Measurements from ENCODE around the gene SWAP70. TPM values are rescaled to one million over a fixed set of nuclear protein-coding genes. Genes with fewer than 3 reads are reported as not detected.

Gene SWAP70
- total and polyA plus RNA-seq, 2 of the 8 experiments (the other 6 are each of a cell fraction or from before 2014, with no cell fraction given): 14.8 to 37.5 TPM

DNA sequence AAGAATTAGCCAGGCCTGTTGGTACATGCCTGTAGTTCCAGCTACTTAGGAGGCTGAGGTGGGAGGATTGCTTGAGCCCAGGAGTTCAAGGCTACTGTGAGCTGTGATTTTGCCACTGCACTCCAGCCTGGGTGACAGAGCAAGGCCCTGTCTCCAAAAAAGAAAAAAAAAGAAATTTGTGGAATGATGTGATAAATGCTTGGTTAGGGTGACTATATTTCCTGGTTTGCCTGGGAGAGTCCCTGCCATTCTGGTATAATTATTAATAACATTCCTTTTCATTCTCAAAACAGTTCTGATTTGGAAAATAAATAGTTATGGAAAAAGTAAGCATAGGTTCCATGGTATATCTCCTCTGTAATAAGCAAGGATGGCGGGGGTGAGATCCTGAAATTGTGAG, 74.8 kb downstream of the SWAP70 start:
- no peak overlapping the region for H4K8ac ChIP-seq (ENCODE audit: extremely low read depth, insufficient read depth, low read length)
- H3K56ac ChIP-seq (replicated peaks; ENCODE audit: insufficient read length, low read depth, low read length): no peak overlapping the region
- peaks cover 9 to 57% (median 32%) of the 10 kb centered on the region in 4 experiments for H3K36me3 ChIP-seq (ENCODE audit: control insufficient read depth in 2 of 4, insufficient read depth in 4 of 4, low read length in 3 of 4)
- H3K27me3 ChIP-seq (replicated peaks in 1 of 4; ENCODE audit: control insufficient read depth in 3 of 4, extremely low read depth in 1 of 4, insufficient read depth in 3 of 4, low read length in 3 of 4): no peaks in the 10 kb centered on the region
- H3K27ac ChIP-seq (ENCODE audit: low read depth, low read length): no peak overlapping the region
- H3K18ac ChIP-seq (ENCODE audit: extremely low read depth, low read length): no peak overlapping the region
- no peaks in the 10 kb centered on the region for H3K23me2 ChIP-seq (ENCODE audit: low read depth, low read length)
- 0 out of 2 replicates have a peak, but pooled peaks cover 2% of the 10 kb centered on the region for H3K79me1 ChIP-seq (ENCODE audit: low read depth, low read length)
- no peak overlapping the region for H2BK5ac ChIP-seq (ENCODE audit: low read depth, low read length)
- H3K4ac ChIP-seq (replicated peaks; ENCODE audit: insufficient read length, low read depth, low read length): no peak overlapping the region
- no peak overlapping the region for H2BK20ac ChIP-seq (ENCODE audit: low read length)
- no peak overlapping the region for H3K4me2 ChIP-seq (ENCODE audit: insufficient read depth in 1 of 2, low read depth in 2 of 2, low read length in 2 of 2)
- WGBS, 2 experiments (ENCODE audit: extremely low coverage in 1 of 2, insufficient coverage in 1 of 2, insufficient read length in 1 of 2, insufficient replicate concordance in 2 of 2, low coverage in 1 of 2, low lambda C conversion rate in 2 of 2, missing lambda C conversion rate in 1 of 2): 79% methylated on average over 1 of the region's 1 CpG; no CpG with 5 or more reads in 1 of the 2 experiments
- no peak overlapping the region for H3K23ac ChIP-seq (ENCODE audit: insufficient read length)
- no peak for FAIRE-seq
- H3K14ac ChIP-seq (ENCODE audit: insufficient read length): no peak overlapping the region
- POLR2A ChIA-PET (ENCODE audit: partially characterized antibody): interaction anchor here (0.5 to 2.3 kb wide), 2 partner anchors 9 to 64 kb away, joined by 3 to 12 read pairs; no protein-coding TSS in a partner anchor
- H3K9ac ChIP-seq (replicated peaks in 1 of 4; ENCODE audit: extremely low read depth in 1 of 4, low read depth in 3 of 4, low read length in 3 of 4): no peak overlapping the region
- no peak overlapping the region for H2AFZ ChIP-seq (ENCODE audit: low read length)
- H2BK120ac ChIP-seq (replicated peaks; ENCODE audit: low read depth, low read length): no peak overlapping the region
- H3K4me1 ChIP-seq (replicated peaks in 1 of 4; ENCODE audit: control insufficient read depth in 3 of 4, insufficient read depth in 4 of 4, low read length in 3 of 4): no peaks in the 10 kb centered on the region
- H3K79me2 ChIP-seq (ENCODE audit: control insufficient read depth in 1 of 2, insufficient read depth in 2 of 2, low read length in 2 of 2): no peaks in the 10 kb centered on the region
- H2BK15ac ChIP-seq (ENCODE audit: low read length): no peak overlapping the region
- CTCF ChIA-PET (ENCODE audit: partially characterized antibody): interaction anchor here (0.6 to 2.7 kb wide), 3 partner anchors 9 to 678 kb away, joined by 3 to 23 read pairs (median 4); no protein-coding TSS in a partner anchor
- no peak overlapping the region for H4K91ac ChIP-seq (replicated peaks; ENCODE audit: insufficient read length, low read length)
- no peaks in the 10 kb centered on the region for H4K20me1 ChIP-seq (replicated peaks in 1 of 2; ENCODE audit: control insufficient read depth in 1 of 2, insufficient read depth in 2 of 2, low read length in 2 of 2)
- no peak overlapping the region for H2AK5ac ChIP-seq (ENCODE audit: low read depth, low read length)
- no peak for DNase-seq (ENCODE audit: low read depth in 1 of 2, low spot score in 2 of 2)
- no peak overlapping the region for H4K5ac ChIP-seq (ENCODE audit: insufficient read length, low read depth, low read length)
- H3K9me3 ChIP-seq (ENCODE audit: insufficient read depth in 2 of 2, low read depth in 1 of 2, low read length in 1 of 2): no peaks in the 10 kb centered on the region
- H2BK12ac ChIP-seq (ENCODE audit: low read depth, low read length): no peak overlapping the region
- no peak overlapping the region for H3K4me3 ChIP-seq (ENCODE audit: extremely low read depth in 1 of 4, insufficient read depth in 2 of 4, low read depth in 3 of 4, low read length in 4 of 4)
- TF ChIP-seq, protein P1, sequence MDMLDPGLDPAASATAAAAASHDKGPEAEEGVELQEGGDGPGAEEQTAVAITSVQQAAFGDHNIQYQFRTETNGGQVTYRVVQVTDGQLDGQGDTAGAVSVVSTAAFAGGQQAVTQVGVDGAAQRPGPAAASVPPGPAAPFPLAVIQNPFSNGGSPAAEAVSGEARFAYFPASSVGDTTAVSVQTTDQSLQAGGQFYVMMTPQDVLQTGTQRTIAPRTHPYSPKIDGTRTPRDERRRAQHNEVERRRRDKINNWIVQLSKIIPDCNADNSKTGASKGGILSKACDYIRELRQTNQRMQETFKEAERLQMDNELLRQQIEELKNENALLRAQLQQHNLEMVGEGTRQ (IDR thresholded peaks at IDR 0.05; ENCODE audit: low read length): no peak
- TF ChIP-seq CBX8 (IDR thresholded peaks at IDR 0.05; ENCODE audit: borderline replicate concordance, low read depth, low read length) (no peak), CREB1 (IDR thresholded peaks at IDR 0.05) (no peak), ASH2L (IDR thresholded peaks at IDR 0.05; ENCODE audit: low read length) (no peak), POLR2A (IDR thresholded peaks at IDR 0.05; ENCODE audit: control extremely low read depth in 1 of 2, low read depth in 2 of 2, low read length in 2 of 2) (no peak), SIN3A (conservative IDR thresholded peaks at IDR 0.05 in 1 of 2, IDR thresholded peaks at IDR 0.05 in 1 of 2; ENCODE audit: low read depth in 1 of 2, low read length in 2 of 2) (no peak), KDM4A (IDR thresholded peaks at IDR 0.05; ENCODE audit: low read depth, low read length, severe bottlenecking) (no peak)
